Nephron progenitor cell (in vitro differentiated cells): Measurements from ENCODE around the gene ATR.
"Not testable (repeated sequence)": the region's sequence is repeated elsewhere in the genome, so short reads cannot be mapped to it uniquely, and the experiment has no call there.

ENCODE experiments used
- DNase-seq: peaks from one replicate; pipeline ENCODE4 v3.0.0; 2021
- H3K27ac Mint-ChIP-seq: 2 replicates; pipeline ENCODE4 v1.8.0; 2021; ENCODE audit warnings: mild to moderate bottlenecking, moderate library complexity, mixed read lengths
- H3K27me3 Mint-ChIP-seq: 2 replicates; pipeline ENCODE4 v1.8.0; 2021; ENCODE audit warnings: mild to moderate bottlenecking, low read depth, mixed read lengths; ENCODE audit not compliant: poor library complexity
- H3K36me3 Mint-ChIP-seq: 2 replicates; pipeline ENCODE4 v1.8.0; 2021; ENCODE audit warnings: low read depth, mixed read lengths
- H3K4me1 Mint-ChIP-seq: 2 replicates; pipeline ENCODE4 v1.8.0; 2021; ENCODE audit warnings: mixed read lengths
- H3K4me3 Mint-ChIP-seq: 2 replicates; pipeline ENCODE4 v1.8.0; 2021; ENCODE audit warnings: mild to moderate bottlenecking, moderate library complexity, mixed read lengths
- H3K9me3 Mint-ChIP-seq: 2 replicates; pipeline ENCODE4 v1.8.0; 2021; ENCODE audit warnings: mild to moderate bottlenecking, moderate library complexity, mixed read lengths
- TF ChIP-seq, protein P1 (sequence below): fragments of 200-600 bp; sonication (generic); IDR thresholded peaks from 2 replicates; pipeline ENCODE4 v1.5.0; 2021; ENCODE audit warnings: antibody characterized with exemption

The ATR gene

GRCh38 chr3:142597906-142598305 lies 19.4 kb upstream of the ATR start:
- Mint-ChIP-seq H3K9me3 (peaks cover 3% of the 10 kb centered on the region), H3K4me1 (peaks cover 29% of the 10 kb centered on the region), H3K36me3 (peaks cover 21% of the 10 kb centered on the region), H3K27ac (no peak overlapping the region), H3K27me3 (peaks cover 6% of the 10 kb centered on the region), H3K4me3 (peak overlapping the region; percentile 75)
- no peak for DNase-seq
- TF ChIP-seq, protein P1, sequence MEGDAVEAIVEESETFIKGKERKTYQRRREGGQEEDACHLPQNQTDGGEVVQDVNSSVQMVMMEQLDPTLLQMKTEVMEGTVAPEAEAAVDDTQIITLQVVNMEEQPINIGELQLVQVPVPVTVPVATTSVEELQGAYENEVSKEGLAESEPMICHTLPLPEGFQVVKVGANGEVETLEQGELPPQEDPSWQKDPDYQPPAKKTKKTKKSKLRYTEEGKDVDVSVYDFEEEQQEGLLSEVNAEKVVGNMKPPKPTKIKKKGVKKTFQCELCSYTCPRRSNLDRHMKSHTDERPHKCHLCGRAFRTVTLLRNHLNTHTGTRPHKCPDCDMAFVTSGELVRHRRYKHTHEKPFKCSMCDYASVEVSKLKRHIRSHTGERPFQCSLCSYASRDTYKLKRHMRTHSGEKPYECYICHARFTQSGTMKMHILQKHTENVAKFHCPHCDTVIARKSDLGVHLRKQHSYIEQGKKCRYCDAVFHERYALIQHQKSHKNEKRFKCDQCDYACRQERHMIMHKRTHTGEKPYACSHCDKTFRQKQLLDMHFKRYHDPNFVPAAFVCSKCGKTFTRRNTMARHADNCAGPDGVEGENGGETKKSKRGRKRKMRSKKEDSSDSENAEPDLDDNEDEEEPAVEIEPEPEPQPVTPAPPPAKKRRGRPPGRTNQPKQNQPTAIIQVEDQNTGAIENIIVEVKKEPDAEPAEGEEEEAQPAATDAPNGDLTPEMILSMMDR = no peak

- Mint-ChIP-seq H3K27me3 (peaks cover 6% of the 10 kb centered on the region), H3K27ac (no peak overlapping the region), H3K36me3 (peaks cover 16% of the 10 kb centered on the region), H3K9me3 (peaks cover 3% of the 10 kb centered on the region), H3K4me3 (peak overlapping the region; percentile 94), H3K4me1 (peaks cover 29% of the 10 kb centered on the region)
- DNase-seq = no peak
- TF ChIP-seq, protein P1 = no peak
Observed at GRCh38 chr3:142596726-142597088, 18.2 kb upstream of the ATR start.

GRCh38 chr3:142595951-142596725 lies 17.6 kb upstream of the ATR start, which contains the start of gene PLS1:
PLS1 (plus strand) TSS chr3:142596393; CDS start chr3:142664238, 67,845 bp downstream.
- Mint-ChIP-seq H3K4me3 (peak within 1 kb of the TSS; percentile 94), H3K27me3 (peaks cover 6% of the 10 kb centered on the region), H3K36me3 (peaks cover 16% of the 10 kb centered on the region), H3K9me3 (peaks cover 3% of the 10 kb centered on the region), H3K27ac (no peak within 1 kb of the TSS), H3K4me1 (peaks cover 29% of the 10 kb centered on the region)
- TF ChIP-seq, protein P1 = no peak
- DNase-seq = peak; percentile 92

DNA sequence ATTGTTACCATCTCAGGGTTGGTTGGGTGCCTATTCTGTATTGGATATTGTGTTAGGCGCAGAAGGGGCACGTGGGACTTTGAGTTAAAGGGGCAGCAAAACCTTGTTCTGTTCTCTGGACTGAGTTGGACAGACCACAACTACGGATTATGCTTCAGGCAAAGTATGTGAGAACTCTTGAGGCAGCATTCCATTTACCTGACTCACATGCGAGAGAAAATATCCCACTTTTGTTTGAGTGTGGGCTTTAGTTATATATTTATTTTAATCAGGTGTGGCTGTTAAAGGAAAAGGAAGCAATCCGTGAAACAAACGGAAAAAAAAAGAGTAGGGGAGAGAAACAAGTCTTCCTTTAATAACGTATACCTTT lies 17.0 kb upstream of the ATR start:
- H3K9me3 Mint-ChIP-seq = peaks cover 3% of the 10 kb centered on the region
- H3K4me3 Mint-ChIP-seq = peak overlapping the region; percentile 94
- peaks cover 14% of the 10 kb centered on the region for H3K36me3 Mint-ChIP-seq
- no peak overlapping the region for H3K27ac Mint-ChIP-seq
- peaks cover 29% of the 10 kb centered on the region for H3K4me1 Mint-ChIP-seq
- TF ChIP-seq, protein P1 = no peak
- no peak for DNase-seq
- peaks cover 6% of the 10 kb centered on the region for H3K27me3 Mint-ChIP-seq

GRCh38 chr3:142595141-142595540 lies 16.6 kb upstream of the ATR start:
- Mint-ChIP-seq H3K36me3 (peaks cover 10% of the 10 kb centered on the region), H3K4me3 (peak overlapping the region; percentile 94), H3K27me3 (peaks cover 6% of the 10 kb centered on the region), H3K27ac (no peak overlapping the region), H3K9me3 (peaks cover 3% of the 10 kb centered on the region), H3K4me1 (peaks cover 29% of the 10 kb centered on the region)
- no peak for DNase-seq
- TF ChIP-seq, protein P1 = no peak

GRCh38 chr3:142592268-142592667 lies 13.7 kb upstream of the ATR start:
- not testable (repeated sequence) for H3K27me3 Mint-ChIP-seq, H3K4me3 Mint-ChIP-seq, H3K36me3 Mint-ChIP-seq, H3K27ac Mint-ChIP-seq, H3K9me3 Mint-ChIP-seq, DNase-seq
- peaks cover 17% of the 10 kb centered on the region for H3K4me1 Mint-ChIP-seq
